Mucosa of descending colon (tissue), 3 donors: ENCODE data around the gene PRRT3. TPM values are rescaled to one million over a fixed set of nuclear protein-coding genes. Genes with fewer than 3 reads are reported as not detected.
A peak's percentile ranks its signal among the peaks of the same experiment; 100 is the strongest.

Source experiments
- ATAC-seq: fragments of 200-7000 bp; cut with Tn5 transposase; one replicate; pipeline ENCODE4 v1.9.1; 2020; ENCODE audit warnings: mild to moderate bottlenecking, moderate library complexity
- DNase-seq, 3 donors: peaks; one replicate each; pipeline ENCODE4 v3.0.0-alpha.2; 2020
- H3K36me3 ChIP-seq: fragments of 200-600 bp; one replicate; pipeline ENCODE4 v1.8.0; 2021; ENCODE audit warnings: low read depth, mild to moderate bottlenecking
- H3K4me1 ChIP-seq: fragments of 200-600 bp; one replicate; pipeline ENCODE4 v1.8.0; 2021; ENCODE audit warnings: low read depth, mild to moderate bottlenecking
- H3K4me3 ChIP-seq: fragments of 200-600 bp; one replicate; pipeline ENCODE4 v1.8.0; 2021; ENCODE audit warnings: mild to moderate bottlenecking
- H3K9me3 ChIP-seq: fragments of 200-600 bp; one replicate; pipeline ENCODE4 v1.8.0; 2021; ENCODE audit warnings: mild to moderate bottlenecking
- intact Hi-C, 2 donors: fragments of 100-400 bp; cut with DNase I in 1 of 2; cut with micrococcal nuclease in 1 of 2; formaldehyde crosslinking; loops; one replicate each; pipeline versions ENCODE4 v1.11.0 to v1.11.1; 2022; cut with DNase I, micrococcal nuclease
- total RNA-seq, 3 donors: library from RNA; stranded (reverse); fragmentation: NEBNext Ultra II Directional in 2 of 3; extraction: Animal tissue kit (Norgen Biotek cat#: 25700) in 2 of 3; gene quantifications; one replicate each; pipeline versions ENCODE4 v1.2.1 to v1.2.4, GENCODE V29; 2021 to 2023
- TF ChIP-seq, protein P1 (sequence below): fragments of 200-600 bp; IDR thresholded peaks from one replicate; pipeline ENCODE4 v1.8.0; 2022; ENCODE audit warnings: antibody characterized with exemption, mild to moderate bottlenecking
- donor health status: DM: no; HTN: no; CAD: no; lungs with moderate emphysema.
- donor health status: DM: no; HTN: no; CAD: no.
- donor health status: DM: no; HTN: yes; CAD: no.

PRRT3 gene
- total RNA-seq, 3 donors from 2014 or later, result 1.0 to 1.8 (median 1.2) TPM

- Histone ChIP-seq H3K4me3 (peak overlapping the region; percentile 31), H3K9me3 (no peaks in the 10 kb centered on the region), H3K4me1 (peaks cover 22% of the 10 kb centered on the region), H3K36me3 (no peaks in the 10 kb centered on the region)
- intact Hi-C loops, result no loop called here
- no peak for ATAC-seq
- TF ChIP-seq, protein P1, sequence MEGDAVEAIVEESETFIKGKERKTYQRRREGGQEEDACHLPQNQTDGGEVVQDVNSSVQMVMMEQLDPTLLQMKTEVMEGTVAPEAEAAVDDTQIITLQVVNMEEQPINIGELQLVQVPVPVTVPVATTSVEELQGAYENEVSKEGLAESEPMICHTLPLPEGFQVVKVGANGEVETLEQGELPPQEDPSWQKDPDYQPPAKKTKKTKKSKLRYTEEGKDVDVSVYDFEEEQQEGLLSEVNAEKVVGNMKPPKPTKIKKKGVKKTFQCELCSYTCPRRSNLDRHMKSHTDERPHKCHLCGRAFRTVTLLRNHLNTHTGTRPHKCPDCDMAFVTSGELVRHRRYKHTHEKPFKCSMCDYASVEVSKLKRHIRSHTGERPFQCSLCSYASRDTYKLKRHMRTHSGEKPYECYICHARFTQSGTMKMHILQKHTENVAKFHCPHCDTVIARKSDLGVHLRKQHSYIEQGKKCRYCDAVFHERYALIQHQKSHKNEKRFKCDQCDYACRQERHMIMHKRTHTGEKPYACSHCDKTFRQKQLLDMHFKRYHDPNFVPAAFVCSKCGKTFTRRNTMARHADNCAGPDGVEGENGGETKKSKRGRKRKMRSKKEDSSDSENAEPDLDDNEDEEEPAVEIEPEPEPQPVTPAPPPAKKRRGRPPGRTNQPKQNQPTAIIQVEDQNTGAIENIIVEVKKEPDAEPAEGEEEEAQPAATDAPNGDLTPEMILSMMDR, result no peak
- DNase-seq, result peak in 2 of 3 donors; percentile 33 to 52
These were observed 18.0 kb downstream of the PRRT3 start for GRCh38 chr3:9934235-9934621.

DNA sequence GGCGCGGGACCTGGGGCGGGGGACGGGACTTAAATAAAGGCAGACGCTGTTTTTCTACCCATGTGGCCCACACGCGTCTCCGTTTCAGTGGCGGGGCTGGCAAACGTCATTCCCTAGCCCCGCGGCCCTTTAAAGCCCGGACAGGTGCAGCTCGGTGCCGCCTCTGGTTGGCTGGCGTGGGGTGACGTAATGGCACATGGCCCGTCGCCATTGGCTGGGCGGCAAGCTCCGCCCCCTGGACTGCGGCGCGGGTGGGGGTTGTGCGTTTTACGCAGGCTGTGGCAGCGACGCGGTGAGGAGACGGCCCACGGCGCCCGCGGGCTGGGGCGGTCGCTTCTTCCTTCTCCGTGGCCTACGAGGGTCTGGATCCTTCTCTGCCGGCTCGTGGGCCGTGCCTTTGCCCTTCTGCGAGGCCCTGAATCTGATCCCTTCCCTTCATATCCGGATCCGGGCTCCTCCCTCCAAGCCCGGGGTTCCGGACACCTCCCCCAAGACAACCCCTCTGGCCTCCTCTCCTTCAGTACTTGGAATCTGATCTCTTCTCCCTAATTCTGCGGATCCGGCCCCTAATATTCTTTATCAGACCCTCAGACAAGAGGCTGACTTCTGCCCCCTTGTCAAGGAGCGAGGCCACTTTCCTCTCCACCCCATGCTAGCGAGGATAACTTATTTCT lies 18.5 kb downstream of the PRRT3 start, which contains the start of gene CRELD1:
Gene CRELD1 (plus strand): TSS at position 274 of the 674 bp plus-strand sequence. CDS start 605 bp downstream, outside the sequence.
- ATAC-seq (peak; percentile 94), DNase-seq (peak; percentile 98 to 99 (median 98))
- intact Hi-C loops, result no loop called here
- TF ChIP-seq, protein P1, result no peak
- H3K9me3 ChIP-seq, result no peaks in the 10 kb centered on the region
- no peaks in the 10 kb centered on the region for H3K36me3 ChIP-seq
- peak within 1 kb of the TSS; percentile 31 for H3K4me3 ChIP-seq
- H3K4me1 ChIP-seq, result peaks cover 22% of the 10 kb centered on the region

GRCh38 chr3:9932843-9933560 lies 19.2 kb downstream of the PRRT3 start:
- H3K4me1 ChIP-seq, result peaks cover 22% of the 10 kb centered on the region
- TF ChIP-seq, protein P1, result peak; percentile 51
- ATAC-seq (peak; percentile 81), DNase-seq (peak; percentile 85 to 92 (median 90))
- H3K4me3 ChIP-seq, result peak overlapping the region; percentile 31
- H3K9me3 ChIP-seq, result no peaks in the 10 kb centered on the region
- H3K36me3 ChIP-seq, result no peaks in the 10 kb centered on the region
- intact Hi-C loops, result no loop called here

DNA sequence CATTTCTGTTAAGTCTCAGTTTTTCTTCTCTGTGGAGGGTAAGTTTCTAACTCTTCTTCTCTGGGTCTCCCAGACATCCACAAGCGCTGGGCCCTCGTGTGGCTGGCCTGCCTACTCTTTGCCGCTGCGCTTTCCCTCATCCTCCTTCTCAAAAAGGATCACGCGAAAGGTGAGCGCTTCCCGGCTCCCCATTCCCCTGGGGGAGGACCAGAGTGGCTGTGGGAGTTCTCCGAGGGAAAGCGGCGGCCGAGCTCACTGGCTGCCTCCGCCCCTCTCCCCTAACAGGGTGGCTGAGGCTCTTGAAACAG lies 19.7 kb downstream of the PRRT3 start:
- H3K9me3 ChIP-seq, result no peaks in the 10 kb centered on the region
- ATAC-seq, result no peak
- intact Hi-C loops, result no loop called here
- H3K36me3 ChIP-seq, result no peaks in the 10 kb centered on the region
- TF ChIP-seq, protein P1, result no peak
- DNase-seq, result peak in 1 of 3 donors; percentile 21
- peaks cover 22% of the 10 kb centered on the region for H3K4me1 ChIP-seq
- peak overlapping the region; percentile 31 for H3K4me3 ChIP-seq

DNA sequence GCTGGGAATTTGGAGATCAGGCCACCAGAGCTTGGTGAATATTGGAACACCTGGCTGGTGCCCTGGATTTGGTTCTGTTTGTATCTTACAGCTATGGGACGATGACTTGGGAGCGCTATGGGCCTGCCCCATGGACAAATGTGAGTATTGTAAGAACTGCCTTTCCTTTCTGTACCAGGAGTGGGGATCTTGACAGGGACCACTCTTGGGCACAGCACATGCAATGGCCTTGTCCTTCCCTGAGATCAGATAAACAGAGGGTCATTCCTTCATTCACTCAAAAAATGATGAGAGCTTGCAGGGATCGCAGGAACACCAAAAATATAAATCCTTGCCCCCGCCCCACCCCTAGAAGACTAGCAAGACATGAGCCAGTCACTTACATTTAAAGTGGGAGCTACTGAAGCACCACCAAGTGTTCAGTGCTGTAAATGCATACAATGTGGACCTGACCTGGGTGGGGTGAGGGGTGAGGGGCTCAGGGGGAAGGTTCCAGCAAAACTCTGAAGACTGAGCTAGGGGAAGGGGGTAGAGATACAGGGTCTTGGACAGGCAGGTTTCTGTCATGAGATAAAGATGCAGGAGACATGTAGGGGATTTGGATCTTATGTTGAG lies 21.3 kb downstream of the PRRT3 start:
- Histone ChIP-seq H3K36me3 (no peaks in the 10 kb centered on the region), H3K9me3 (no peaks in the 10 kb centered on the region), H3K4me1 (peaks cover 22% of the 10 kb centered on the region), H3K4me3 (no peak overlapping the region)
- TF ChIP-seq, protein P1, result no peak
- ATAC-seq (no peak), DNase-seq (no peak)
- intact Hi-C loops, result no loop called here
